ENCODE results near the gene CCSER1. TPM values are rescaled to one million over a fixed set of nuclear protein-coding genes. Genes with fewer than 3 reads are reported as not detected.
A peak's percentile ranks its signal among the peaks of the same experiment; 100 is the strongest.

CCSER1 gene
- total and polyA plus RNA-seq, 2 experiments from 2014 or later: 2.9 to 3.4 TPM

DNA sequence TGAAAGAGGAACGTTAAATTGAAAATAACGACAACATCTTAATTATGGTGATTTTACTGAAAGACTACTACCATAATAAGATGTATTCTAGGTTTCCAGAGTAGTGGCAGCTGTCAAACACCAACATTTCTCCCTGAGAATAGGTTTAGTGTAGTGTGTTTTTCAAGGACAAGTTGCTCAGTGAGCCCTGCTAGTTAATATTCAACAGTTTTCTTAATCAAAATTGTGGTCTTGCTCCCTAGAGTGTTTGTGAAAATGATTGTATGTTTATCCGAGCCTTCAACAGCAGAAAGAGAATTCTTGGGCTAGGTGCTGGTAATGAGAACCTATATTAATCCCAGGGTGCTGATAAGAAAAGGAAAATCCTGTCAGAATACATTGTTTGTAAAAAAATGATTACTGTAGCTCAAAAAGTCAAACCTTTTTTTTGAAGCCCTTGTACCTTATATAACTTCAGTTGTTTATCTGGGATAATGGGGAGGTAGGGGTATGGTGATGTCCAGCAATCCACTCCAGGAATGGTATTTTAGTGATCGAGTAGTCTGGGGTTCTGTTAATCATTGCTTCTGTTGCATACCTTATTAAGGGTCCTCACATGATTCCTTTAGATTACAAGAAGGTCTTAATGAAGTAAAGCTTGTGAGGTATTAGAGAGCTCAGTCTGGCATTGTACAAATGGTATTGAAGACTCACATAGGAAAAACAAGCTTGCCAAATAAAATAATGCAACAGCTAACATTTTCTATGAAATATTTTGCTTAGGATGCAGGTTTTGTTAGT lies 110.7 kb downstream of the CCSER1 start (continued):
- TF ChIP-seq EZH2 (IDR thresholded peaks at IDR 0.05; ENCODE audit: low read depth, unreplicated experiment) (no peak), NANOG (IDR thresholded peaks at IDR 0.05; ENCODE audit: borderline replicate concordance) (no peak), EZH2phosphoT487 (IDR thresholded peaks at IDR 0.05; ENCODE audit: unreplicated experiment) (no peak), ZNF331 (CRISPR knock-in tag; IDR thresholded peaks at IDR 0.05; ENCODE audit: low read depth) (no peak)
- TF ChIP-seq, protein P1, sequence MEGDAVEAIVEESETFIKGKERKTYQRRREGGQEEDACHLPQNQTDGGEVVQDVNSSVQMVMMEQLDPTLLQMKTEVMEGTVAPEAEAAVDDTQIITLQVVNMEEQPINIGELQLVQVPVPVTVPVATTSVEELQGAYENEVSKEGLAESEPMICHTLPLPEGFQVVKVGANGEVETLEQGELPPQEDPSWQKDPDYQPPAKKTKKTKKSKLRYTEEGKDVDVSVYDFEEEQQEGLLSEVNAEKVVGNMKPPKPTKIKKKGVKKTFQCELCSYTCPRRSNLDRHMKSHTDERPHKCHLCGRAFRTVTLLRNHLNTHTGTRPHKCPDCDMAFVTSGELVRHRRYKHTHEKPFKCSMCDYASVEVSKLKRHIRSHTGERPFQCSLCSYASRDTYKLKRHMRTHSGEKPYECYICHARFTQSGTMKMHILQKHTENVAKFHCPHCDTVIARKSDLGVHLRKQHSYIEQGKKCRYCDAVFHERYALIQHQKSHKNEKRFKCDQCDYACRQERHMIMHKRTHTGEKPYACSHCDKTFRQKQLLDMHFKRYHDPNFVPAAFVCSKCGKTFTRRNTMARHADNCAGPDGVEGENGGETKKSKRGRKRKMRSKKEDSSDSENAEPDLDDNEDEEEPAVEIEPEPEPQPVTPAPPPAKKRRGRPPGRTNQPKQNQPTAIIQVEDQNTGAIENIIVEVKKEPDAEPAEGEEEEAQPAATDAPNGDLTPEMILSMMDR (conservative IDR thresholded peaks at IDR 0.05; ENCODE audit: low read depth in 2 of 2): no peak

DNA sequence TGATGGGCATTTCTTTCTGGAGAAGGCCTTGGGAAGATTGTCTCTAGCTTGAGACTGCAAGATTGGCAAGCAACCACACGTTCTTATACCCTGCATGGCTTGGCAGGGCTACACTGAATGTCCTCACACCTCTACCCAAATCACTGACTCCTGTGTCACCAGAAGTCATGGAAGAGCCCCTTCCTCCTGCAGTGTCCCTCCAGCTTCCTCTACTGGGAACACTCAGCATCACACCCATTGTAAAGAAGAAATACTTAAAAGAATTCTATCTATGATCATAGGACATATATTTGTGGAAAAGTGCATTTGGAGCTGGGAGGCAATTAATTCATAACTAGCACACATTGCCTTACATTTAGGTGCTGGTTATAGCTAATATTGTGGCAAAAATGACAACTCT lies 113.1 kb downstream of the CCSER1 start:
- peaks cover 5% of the 10 kb centered on the region for H3K27me3 Mint-ChIP-seq (ENCODE audit: insufficient read depth, low read depth, poor library complexity)
- H3K4me3 Mint-ChIP-seq: no peak overlapping the region
- Histone ChIP-seq H3K4me3 (no peak overlapping the region), H3K9me2 (ENCODE audit: insufficient read depth) (no peaks in the 10 kb centered on the region), H3K4me1 (ENCODE audit: insufficient read depth) (no peaks in the 10 kb centered on the region), H4K20me1 (replicated peaks; ENCODE audit: insufficient read depth) (no peaks in the 10 kb centered on the region), H3F3A (replicated peaks; ENCODE audit: low read depth) (no peaks in the 10 kb centered on the region), H3K27me3 (ENCODE audit: insufficient read depth) (no peaks in the 10 kb centered on the region), H3K27ac (ENCODE audit: low read depth) (no peak overlapping the region), H3K4me2 (no peak overlapping the region), H3K36me3 (ENCODE audit: insufficient read depth) (no peaks in the 10 kb centered on the region), H2AFZ (no peak overlapping the region), H3K79me2 (replicated peaks; ENCODE audit: insufficient read depth) (no peaks in the 10 kb centered on the region)
- no peak for TF ChIP-seq STAT1 (IDR thresholded peaks at IDR 0.05; ENCODE audit: unreplicated experiment)
- TF ChIP-seq, protein P1 (conservative IDR thresholded peaks at IDR 0.05; ENCODE audit: low read depth in 2 of 2): peak; percentile 51 to 71
- H3K36me3 Mint-ChIP-seq (ENCODE audit: low read depth): no peaks in the 10 kb centered on the region
- H3K27ac Mint-ChIP-seq: no peak overlapping the region
- peak; percentile 37 for DNase-seq (ENCODE audit: low spot score)
- H3K9me3 Mint-ChIP-seq: no peaks in the 10 kb centered on the region
- ATAC-seq: peak; percentile 74
- H3K4me1 Mint-ChIP-seq: 0 out of 3 replicates have a peak, but pooled peaks cover 3% of the 10 kb centered on the region

DNA sequence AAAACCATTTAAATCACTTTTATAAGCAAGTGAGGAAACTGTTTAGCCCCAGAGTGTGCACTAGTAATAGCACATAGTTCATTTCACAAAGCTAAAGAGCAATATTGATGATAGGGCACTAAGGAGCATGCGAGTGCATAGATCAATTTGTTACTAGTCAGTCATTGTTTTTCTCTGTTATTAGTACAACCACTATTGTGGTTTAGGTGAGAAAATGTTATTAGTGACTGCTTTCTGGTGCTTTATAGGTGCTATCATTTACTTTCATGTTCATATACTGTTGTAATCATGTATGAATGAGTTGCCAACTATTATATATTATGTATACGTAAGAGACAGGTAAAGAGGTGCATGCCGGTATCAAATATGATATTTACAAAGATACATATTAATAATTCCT lies 113.8 kb downstream of the CCSER1 start:
- H2AFZ ChIP-seq: no peak overlapping the region
- DNase-seq (ENCODE audit: low spot score) (no peak), ATAC-seq (no peak)
- no peaks in the 10 kb centered on the region for H4K20me1 ChIP-seq (replicated peaks; ENCODE audit: insufficient read depth)
- H3K4me1 Mint-ChIP-seq: 0 out of 3 replicates have a peak, but pooled peaks cover 3% of the 10 kb centered on the region
- H3K36me3 Mint-ChIP-seq (ENCODE audit: low read depth): no peaks in the 10 kb centered on the region
- H3K4me3 Mint-ChIP-seq: no peak overlapping the region
- H3K27me3 ChIP-seq (ENCODE audit: insufficient read depth): no peaks in the 10 kb centered on the region
- H3K36me3 ChIP-seq (ENCODE audit: insufficient read depth): no peaks in the 10 kb centered on the region
- no peak overlapping the region for H3K27ac Mint-ChIP-seq
- peaks cover 5% of the 10 kb centered on the region for H3K27me3 Mint-ChIP-seq (ENCODE audit: insufficient read depth, low read depth, poor library complexity)
- no peaks in the 10 kb centered on the region for H3K79me2 ChIP-seq (replicated peaks; ENCODE audit: insufficient read depth)
- H3K27ac ChIP-seq (ENCODE audit: low read depth): no peak overlapping the region
- no peaks in the 10 kb centered on the region for H3K9me2 ChIP-seq (ENCODE audit: insufficient read depth)
- H3F3A ChIP-seq (replicated peaks; ENCODE audit: low read depth): no peaks in the 10 kb centered on the region
- no peaks in the 10 kb centered on the region for H3K9me3 Mint-ChIP-seq
- H3K4me1 ChIP-seq (ENCODE audit: insufficient read depth): no peaks in the 10 kb centered on the region
- H3K4me2 ChIP-seq: no peak overlapping the region
- H3K4me3 ChIP-seq: no peak overlapping the region
- TF ChIP-seq, protein P1 (conservative IDR thresholded peaks at IDR 0.05; ENCODE audit: low read depth in 2 of 2): no peak
- TF ChIP-seq NANOG (IDR thresholded peaks at IDR 0.05; ENCODE audit: borderline replicate concordance): no peak
